Measurements from ENCODE around the gene TMEM109.

DNA sequence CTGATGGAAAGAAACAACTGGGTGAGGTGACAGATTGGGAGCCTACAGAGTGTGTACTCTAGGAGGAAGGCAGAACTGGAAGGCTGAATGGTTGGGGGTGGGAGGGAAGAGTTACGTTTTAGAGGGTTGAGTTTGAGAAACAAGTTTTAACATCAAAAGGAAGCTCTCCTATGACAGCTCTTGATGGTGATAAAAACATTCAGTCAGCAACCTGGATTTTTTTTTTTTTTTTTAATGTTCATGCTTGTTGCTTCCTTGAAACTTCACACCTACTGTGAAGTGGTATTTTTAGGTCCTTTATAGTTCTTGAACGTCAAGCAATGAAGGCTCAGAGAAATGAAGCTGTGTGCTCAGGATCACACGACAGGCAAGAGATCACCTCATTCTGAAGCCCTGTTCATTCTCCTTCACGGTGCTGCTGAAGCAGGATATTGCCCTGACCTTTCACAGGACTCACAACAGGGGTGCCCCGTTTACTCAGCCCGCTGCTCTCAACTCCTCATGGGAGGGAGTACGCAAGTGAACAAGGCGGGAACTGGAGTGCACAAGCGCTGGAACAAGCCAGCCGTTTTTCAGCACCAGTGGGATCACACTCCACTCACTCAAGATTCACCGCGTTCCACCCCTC is 1.6 kb upstream of the TMEM109 start:
- TF ChIP-seq ZFP3 (CRISPR knock-in tag; IDR thresholded peaks at IDR 0.05) (no peak), PATZ1 (CRISPR knock-in tag; IDR thresholded peaks at IDR 0.05; ENCODE audit: borderline replicate concordance) (no peak), SNAI2 (CRISPR knock-in tag; IDR thresholded peaks at IDR 0.05) (no peak), RARB (CRISPR knock-in tag; IDR thresholded peaks at IDR 0.05) (no peak), OSR1 (CRISPR knock-in tag; IDR thresholded peaks at IDR 0.05) (no peak), ZNF70 (CRISPR knock-in tag; IDR thresholded peaks at IDR 0.05) (no peak), BACH2 (CRISPR knock-in tag; IDR thresholded peaks at IDR 0.05; ENCODE audit: borderline replicate concordance) (no peak), CSDC2 (CRISPR knock-in tag; IDR thresholded peaks at IDR 0.05) (no peak)

Data from SK-N-SH treated with all-trans-retinoic acid at 6 μM for 48 hours (cell line).